Measurements from ENCODE around the gene ZNRF3.

Gene ZNRF3

GRCh38 chr22:28882878-28883656, at the start of gene ZNRF3 (continued):
- TF ChIP-seq GLIS2 (tag by site-specific recombination; IDR thresholded peaks at IDR 0.05), result peak; percentile 59
- no peak for TF ChIP-seq ZNF585B (tag by site-specific recombination; IDR thresholded peaks at IDR 0.05)
- no peak for TF ChIP-seq ZNF274 (IDR thresholded peaks at IDR 0.05; ENCODE audit: low read length)
- no peak for TF ChIP-seq ZNF274 (tag by site-specific recombination; IDR thresholded peaks at IDR 0.05; ENCODE audit: borderline replicate concordance)
- TF ChIP-seq MYNN (tag by site-specific recombination; IDR thresholded peaks at IDR 0.05; ENCODE audit: borderline replicate concordance), result no peak
- TF ChIP-seq, protein P1, sequence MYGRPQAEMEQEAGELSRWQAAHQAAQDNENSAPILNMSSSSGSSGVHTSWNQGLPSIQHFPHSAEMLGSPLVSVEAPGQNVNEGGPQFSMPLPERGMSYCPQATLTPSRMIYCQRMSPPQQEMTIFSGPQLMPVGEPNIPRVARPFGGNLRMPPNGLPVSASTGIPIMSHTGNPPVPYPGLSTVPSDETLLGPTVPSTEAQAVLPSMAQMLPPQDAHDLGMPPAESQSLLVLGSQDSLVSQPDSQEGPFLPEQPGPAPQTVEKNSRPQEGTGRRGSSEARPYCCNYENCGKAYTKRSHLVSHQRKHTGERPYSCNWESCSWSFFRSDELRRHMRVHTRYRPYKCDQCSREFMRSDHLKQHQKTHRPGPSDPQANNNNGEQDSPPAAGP (tag by site-specific recombination; IDR thresholded peaks at IDR 0.05), result peak; percentile 44; the same call in 1 of the 2 replicates
- TF ChIP-seq, protein P2, sequence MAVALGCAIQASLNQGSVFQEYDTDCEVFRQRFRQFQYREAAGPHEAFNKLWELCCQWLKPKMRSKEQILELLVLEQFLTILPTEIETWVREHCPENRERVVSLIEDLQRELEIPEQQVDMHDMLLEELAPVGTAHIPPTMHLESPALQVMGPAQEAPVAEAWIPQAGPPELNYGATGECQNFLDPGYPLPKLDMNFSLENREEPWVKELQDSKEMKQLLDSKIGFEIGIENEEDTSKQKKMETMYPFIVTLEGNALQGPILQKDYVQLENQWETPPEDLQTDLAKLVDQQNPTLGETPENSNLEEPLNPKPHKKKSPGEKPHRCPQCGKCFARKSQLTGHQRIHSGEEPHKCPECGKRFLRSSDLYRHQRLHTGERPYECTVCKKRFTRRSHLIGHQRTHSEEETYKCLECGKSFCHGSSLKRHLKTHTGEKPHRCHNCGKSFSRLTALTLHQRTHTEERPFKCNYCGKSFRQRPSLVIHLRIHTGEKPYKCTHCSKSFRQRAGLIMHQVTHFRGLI (tag by site-specific recombination; IDR thresholded peaks at IDR 0.05), result no peak
- no peak for TF ChIP-seq WT1 (tag by site-specific recombination; IDR thresholded peaks at IDR 0.05)
- no peak for TF ChIP-seq ZNF549 (tag by site-specific recombination; IDR thresholded peaks at IDR 0.05)
- no peak for TF ChIP-seq GFI1B (tag by site-specific recombination; IDR thresholded peaks at IDR 0.05)
- TF ChIP-seq, protein P3, sequence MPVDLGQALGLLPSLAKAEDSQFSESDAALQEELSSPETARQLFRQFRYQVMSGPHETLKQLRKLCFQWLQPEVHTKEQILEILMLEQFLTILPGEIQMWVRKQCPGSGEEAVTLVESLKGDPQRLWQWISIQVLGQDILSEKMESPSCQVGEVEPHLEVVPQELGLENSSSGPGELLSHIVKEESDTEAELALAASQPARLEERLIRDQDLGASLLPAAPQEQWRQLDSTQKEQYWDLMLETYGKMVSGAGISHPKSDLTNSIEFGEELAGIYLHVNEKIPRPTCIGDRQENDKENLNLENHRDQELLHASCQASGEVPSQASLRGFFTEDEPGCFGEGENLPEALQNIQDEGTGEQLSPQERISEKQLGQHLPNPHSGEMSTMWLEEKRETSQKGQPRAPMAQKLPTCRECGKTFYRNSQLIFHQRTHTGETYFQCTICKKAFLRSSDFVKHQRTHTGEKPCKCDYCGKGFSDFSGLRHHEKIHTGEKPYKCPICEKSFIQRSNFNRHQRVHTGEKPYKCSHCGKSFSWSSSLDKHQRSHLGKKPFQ (tag by site-specific recombination; IDR thresholded peaks at IDR 0.05), result no peak
- no peak for TF ChIP-seq ZNF544 (tag by site-specific recombination; IDR thresholded peaks at IDR 0.05)
- TF ChIP-seq ZNF473 (tag by site-specific recombination; IDR thresholded peaks at IDR 0.05), result no peak
- TF ChIP-seq ZNF791 (tag by site-specific recombination; IDR thresholded peaks at IDR 0.05), result no peak
- no peak; the same call in 1 of the 2 replicates for TF ChIP-seq ZBTB1 (tag by site-specific recombination; IDR thresholded peaks at IDR 0.05)
- peak; percentile 47; the same call in 1 of the 2 replicates for TF ChIP-seq ZNF2 (tag by site-specific recombination; IDR thresholded peaks at IDR 0.05)
- TF ChIP-seq HOXC10 (CRISPR knock-in tag; IDR thresholded peaks at IDR 0.05), result no peak
- TF ChIP-seq ZNF433 (tag by site-specific recombination; IDR thresholded peaks at IDR 0.05; ENCODE audit: low read depth), result no peak
- TF ChIP-seq, protein P4, sequence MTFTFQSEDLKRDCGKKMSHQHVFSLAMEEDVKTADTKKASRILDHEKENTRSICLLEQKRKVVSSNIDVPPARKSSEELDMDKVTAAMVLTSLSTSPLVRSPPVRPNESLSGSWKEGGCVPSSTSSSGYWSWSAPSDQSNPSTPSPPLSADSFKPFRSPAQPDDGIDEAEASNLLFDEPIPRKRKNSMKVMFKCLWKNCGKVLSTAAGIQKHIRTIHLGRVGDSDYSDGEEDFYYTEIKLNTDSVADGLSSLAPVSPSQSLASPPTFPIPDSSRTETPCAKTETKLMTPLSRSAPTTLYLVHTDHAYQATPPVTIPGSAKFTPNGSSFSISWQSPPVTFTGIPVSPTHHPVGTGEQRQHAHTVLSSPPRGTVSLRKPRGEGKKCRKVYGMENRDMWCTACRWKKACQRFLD (tag by site-specific recombination; IDR thresholded peaks at IDR 0.05), result no peak
- TF ChIP-seq SP3 (tag by site-specific recombination; IDR thresholded peaks at IDR 0.05), result peak; percentile 98
- TF ChIP-seq ZNF830 (tag by site-specific recombination; IDR thresholded peaks at IDR 0.05; ENCODE audit: low read depth), result no peak
- TF ChIP-seq, protein P5, sequence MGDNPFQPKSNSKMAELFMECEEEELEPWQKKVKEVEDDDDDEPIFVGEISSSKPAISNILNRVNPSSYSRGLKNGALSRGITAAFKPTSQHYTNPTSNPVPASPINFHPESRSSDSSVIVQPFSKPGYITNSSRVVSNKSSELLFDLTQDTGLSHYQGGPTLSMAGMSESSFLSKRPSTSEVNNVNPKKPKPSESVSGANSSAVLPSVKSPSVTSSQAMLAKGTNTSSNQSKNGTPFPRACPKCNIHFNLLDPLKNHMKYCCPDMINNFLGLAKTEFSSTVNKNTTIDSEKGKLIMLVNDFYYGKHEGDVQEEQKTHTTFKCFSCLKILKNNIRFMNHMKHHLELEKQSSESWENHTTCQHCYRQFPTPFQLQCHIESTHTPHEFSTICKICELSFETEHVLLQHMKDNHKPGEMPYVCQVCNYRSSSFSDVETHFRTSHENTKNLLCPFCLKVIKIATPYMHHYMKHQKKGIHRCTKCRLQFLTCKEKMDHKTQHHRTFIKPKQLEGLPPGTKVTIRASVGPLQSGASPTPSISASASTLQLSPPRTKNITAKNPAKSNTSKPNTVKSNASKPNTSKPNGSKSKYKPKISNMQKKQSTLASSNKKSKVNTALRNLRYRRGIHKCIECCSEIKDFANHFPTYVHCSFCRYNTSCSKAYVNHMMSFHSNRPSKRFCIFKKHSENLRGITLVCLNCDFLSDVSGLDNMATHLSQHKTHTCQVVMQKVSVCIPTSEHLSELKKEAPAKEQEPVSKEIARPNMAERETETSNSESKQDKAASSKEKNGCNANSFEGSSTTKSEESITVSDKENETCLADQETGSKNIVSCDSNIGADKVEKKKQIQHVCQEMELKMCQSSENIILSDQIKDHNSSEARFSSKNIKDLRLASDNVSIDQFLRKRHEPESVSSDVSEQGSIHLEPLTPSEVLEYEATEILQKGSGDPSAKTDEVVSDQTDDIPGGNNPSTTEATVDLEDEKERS (tag by site-specific recombination; IDR thresholded peaks at IDR 0.05), result no peak
- TF ChIP-seq ZNF121 (tag by site-specific recombination; IDR thresholded peaks at IDR 0.05), result no peak; the same call in 1 of the 2 replicates
- peak; percentile 89; the same call in 1 of the 2 replicates for TF ChIP-seq ZNF24 (tag by site-specific recombination; IDR thresholded peaks at IDR 0.05)
- TF ChIP-seq ZNF624 (tag by site-specific recombination; IDR thresholded peaks at IDR 0.05), result no peak
- TF ChIP-seq ZFP3 (tag by site-specific recombination; IDR thresholded peaks at IDR 0.05; ENCODE audit: low read depth), result no peak
- TF ChIP-seq KLF1 (tag by site-specific recombination; IDR thresholded peaks at IDR 0.05), result peak; percentile 56
- peak; percentile 84 for TF ChIP-seq ZEB2 (tag by site-specific recombination; IDR thresholded peaks at IDR 0.05)
- TF ChIP-seq ZFP69B (tag by site-specific recombination; IDR thresholded peaks at IDR 0.05), result no peak
- TF ChIP-seq, protein P6, sequence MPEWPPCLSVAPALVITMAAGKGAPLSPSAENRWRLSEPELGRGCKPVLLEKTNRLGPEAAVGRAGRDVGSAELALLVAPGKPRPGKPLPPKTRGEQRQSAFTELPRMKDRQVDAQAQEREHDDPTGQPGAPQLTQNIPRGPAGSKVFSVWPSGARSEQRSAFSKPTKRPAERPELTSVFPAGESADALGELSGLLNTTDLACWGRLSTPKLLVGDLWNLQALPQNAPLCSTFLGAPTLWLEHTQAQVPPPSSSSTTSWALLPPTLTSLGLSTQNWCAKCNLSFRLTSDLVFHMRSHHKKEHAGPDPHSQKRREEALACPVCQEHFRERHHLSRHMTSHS (tag by site-specific recombination; IDR thresholded peaks at IDR 0.05), result no peak
- no peak for TF ChIP-seq ZNF214 (tag by site-specific recombination; IDR thresholded peaks at IDR 0.05; ENCODE audit: borderline replicate concordance)
- TF ChIP-seq ZNF76 (tag by site-specific recombination; IDR thresholded peaks at IDR 0.05; ENCODE audit: borderline replicate concordance, low read depth), result no peak
